Peyer's patch (tissue), 4 donors: ENCODE data around the gene DOCK9.

Source experiments
- CTCF ChIP-seq, 6 experiments: fragments of 450-650 bp in 4 of 6; fragments of 200-600 bp in 2 of 6; sonication (generic) in 1 of 6; IDR thresholded peaks; one replicate each; pipeline ENCODE4 v1.5.1; 2017 to 2019; ENCODE audit warnings: antibody characterized with exemption in 6 of 6, mild to moderate bottlenecking in 3 of 6, moderate library complexity in 1 of 6
- POLR2A ChIP-seq, 2 donors: fragments of 450-650 bp; IDR thresholded peaks; one replicate each; pipeline ENCODE4 v1.5.1; 2017; ENCODE audit warnings: antibody characterized with exemption in 2 of 2, mild to moderate bottlenecking in 2 of 2, moderate library complexity in 2 of 2

- TF ChIP-seq CTCF (IDR thresholded peaks at IDR 0.05): no peak
- no peak for TF ChIP-seq POLR2A (IDR thresholded peaks at IDR 0.05)
Observed at GRCh38 chr13:98986226-98986846, 8.5 kb upstream of the DOCK9 start.
